SK-N-MC (cell line): ENCODE results near the gene ADPRM.

Experiments
- EZH2 ChIP-seq: fragments of 200-600 bp; sonication (generic); IDR thresholded peaks from one replicate; pipeline ENCODE4 v1.6.1; 2017; ENCODE audit warnings: antibody characterized with exemption
- FOXP2 ChIP-seq: optimal IDR thresholded peaks from 2 replicates; pipeline ENCODE3; 2011; ENCODE audit warnings: mild to moderate bottlenecking, moderate library complexity; ENCODE audit not compliant: insufficient read depth; ENCODE audit errors: extremely low read length, control extremely low read depth
- POLR2AphosphoS5 ChIP-seq: IDR thresholded peaks from 2 replicates; pipeline ENCODE4 v1.6.1; 2012; ENCODE audit warnings: mild to moderate bottlenecking, low read depth, low read length, borderline replicate concordance

GRCh38 chr17:10743316-10744009 is 46.1 kb downstream of the ADPRM start:
- TF ChIP-seq POLR2AphosphoS5 = no peak
- TF ChIP-seq EZH2 = no peak
- TF ChIP-seq FOXP2 = no peak
